MG63 (cell line): Measurements from ENCODE around the gene ICA1. TPM values are rescaled to one million over a fixed set of nuclear protein-coding genes. Genes with fewer than 3 reads are reported as not detected.

ENCODE experiments used
- DNase-seq: peaks from one replicate; pipeline ENCODE4 v3.0.0-alpha.2; 2020
- H3K27me3 ChIP-seq: fragments of 250-450 bp; sonication (Bioruptor Pico); 2 replicates; pipeline ENCODE4 v1.5.1; 2020; ENCODE audit warnings: mild to moderate bottlenecking, moderate library complexity
- H3K36me3 ChIP-seq: fragments of 250-450 bp; sonication (Bioruptor Pico); 2 replicates; pipeline ENCODE4 v1.5.1; 2020; ENCODE audit warnings: mild to moderate bottlenecking, moderate library complexity
- H3K4me3 ChIP-seq: fragments of 250-450 bp; sonication (Bioruptor Pico); 2 replicates; pipeline ENCODE4 v1.5.1; 2020; ENCODE audit warnings: mild to moderate bottlenecking, moderate library complexity
- H3K9me3 ChIP-seq: fragments of 250-450 bp; sonication (Bioruptor Pico); 2 replicates; pipeline ENCODE4 v1.5.1; 2020; ENCODE audit warnings: mild to moderate bottlenecking, moderate library complexity
- total RNA-seq: library from RNA; depleted of rRNA; stranded (reverse); fragments of >200 nt; shearing (Covaris generic); gene quantifications from 2 replicates; pipeline ENCODE4 v1.2.3, GENCODE V29; 2014; ENCODE audit warnings: low replicate concordance

ICA1 gene
- total RNA-seq, 1 experiment from 2014 or later, result not detected

- peak; percentile 11 for DNase-seq
- H3K27me3 ChIP-seq, result no peaks in the 10 kb centered on the region
- H3K4me3 ChIP-seq, result no peak overlapping the region
- no peaks in the 10 kb centered on the region for H3K36me3 ChIP-seq
- no peaks in the 10 kb centered on the region for H3K9me3 ChIP-seq
These were observed 71.7 kb downstream of the ICA1 start for GRCh38 chr7:8190119-8190895.

GRCh38 chr7:8189625-8190024 is 72.3 kb downstream of the ICA1 start:
- no peaks in the 10 kb centered on the region for H3K27me3 ChIP-seq
- no peaks in the 10 kb centered on the region for H3K36me3 ChIP-seq
- H3K9me3 ChIP-seq, result no peaks in the 10 kb centered on the region
- H3K4me3 ChIP-seq, result no peak overlapping the region
- no peak for DNase-seq

GRCh38 chr7:8185926-8186683 is 75.9 kb downstream of the ICA1 start:
- no peaks in the 10 kb centered on the region for H3K9me3 ChIP-seq
- DNase-seq, result no peak
- H3K36me3 ChIP-seq, result no peaks in the 10 kb centered on the region

GRCh38 chr7:8184221-8184620 is 77.7 kb downstream of the ICA1 start:
- Histone ChIP-seq H3K27me3 (peaks cover 3% of the 10 kb centered on the region; the same call in 1 of the 2 replicates), H3K4me3 (no peak overlapping the region), H3K9me3 (no peaks in the 10 kb centered on the region), H3K36me3 (no peaks in the 10 kb centered on the region)
- no peak for DNase-seq

More at GRCh38 chr7:8185926-8186683, 75.9 kb downstream of the ICA1 start:
- no peak overlapping the region for H3K4me3 ChIP-seq
- H3K27me3 ChIP-seq, result peaks cover 3% of the 10 kb centered on the region; the same call in 1 of the 2 replicates

- Histone ChIP-seq H3K36me3 (no peaks in the 10 kb centered on the region), H3K27me3 (peaks cover 3% of the 10 kb centered on the region; the same call in 1 of the 2 replicates), H3K9me3 (no peaks in the 10 kb centered on the region), H3K4me3 (no peak overlapping the region)
- no peak for DNase-seq
These were observed 82.5 kb downstream of the ICA1 start for GRCh38 chr7:8179486-8179885.

- Histone ChIP-seq H3K27me3 (peaks cover 3% of the 10 kb centered on the region; the same call in 1 of the 2 replicates), H3K36me3 (no peaks in the 10 kb centered on the region), H3K9me3 (no peaks in the 10 kb centered on the region), H3K4me3 (no peak overlapping the region)
- no peak for DNase-seq
These were observed 83.6 kb downstream of the ICA1 start for GRCh38 chr7:8178353-8178752.

- Histone ChIP-seq H3K27me3 (peaks cover 3% of the 10 kb centered on the region; the same call in 1 of the 2 replicates), H3K9me3 (no peaks in the 10 kb centered on the region), H3K4me3 (no peak overlapping the region), H3K36me3 (no peaks in the 10 kb centered on the region)
- DNase-seq, result no peak
These were observed 84.6 kb downstream of the ICA1 start for GRCh38 chr7:8177109-8177933.

- peaks cover 5% of the 10 kb centered on the region; the same call in 1 of the 2 replicates for H3K27me3 ChIP-seq
- no peaks in the 10 kb centered on the region for H3K9me3 ChIP-seq
- no peak for DNase-seq
- no peaks in the 10 kb centered on the region for H3K36me3 ChIP-seq
- H3K4me3 ChIP-seq, result no peak overlapping the region
These were observed 85.4 kb downstream of the ICA1 start for GRCh38 chr7:8176370-8177081.

GRCh38 chr7:8175929-8176369 is 86.0 kb downstream of the ICA1 start:
- H3K9me3 ChIP-seq, result no peaks in the 10 kb centered on the region
- no peaks in the 10 kb centered on the region for H3K36me3 ChIP-seq
- no peak overlapping the region for H3K4me3 ChIP-seq
- H3K27me3 ChIP-seq, result peaks cover 7% of the 10 kb centered on the region; the same call in 1 of the 2 replicates
- no peak for DNase-seq

- no peak overlapping the region for H3K4me3 ChIP-seq
- H3K27me3 ChIP-seq, result peaks cover 9% of the 10 kb centered on the region; the same call in 1 of the 2 replicates
- no peaks in the 10 kb centered on the region for H3K36me3 ChIP-seq
- DNase-seq, result no peak
- no peaks in the 10 kb centered on the region for H3K9me3 ChIP-seq
These were observed 89.3 kb downstream of the ICA1 start for GRCh38 chr7:8172372-8173354.

GRCh38 chr7:8169171-8169570 is 92.8 kb downstream of the ICA1 start:
- no peak overlapping the region for H3K4me3 ChIP-seq
- H3K27me3 ChIP-seq, result peaks cover 9% of the 10 kb centered on the region; the same call in 1 of the 2 replicates
- no peak for DNase-seq
- H3K36me3 ChIP-seq, result no peaks in the 10 kb centered on the region
- H3K9me3 ChIP-seq, result no peaks in the 10 kb centered on the region

- no peaks in the 10 kb centered on the region for H3K36me3 ChIP-seq
- DNase-seq, result no peak
- peaks cover 9% of the 10 kb centered on the region; the same call in 1 of the 2 replicates for H3K27me3 ChIP-seq
- no peak overlapping the region for H3K4me3 ChIP-seq
- no peaks in the 10 kb centered on the region for H3K9me3 ChIP-seq
These were observed 93.6 kb downstream of the ICA1 start for GRCh38 chr7:8168336-8168735.

- Histone ChIP-seq H3K4me3 (no peak overlapping the region), H3K27me3 (no peaks in the 10 kb centered on the region), H3K9me3 (no peaks in the 10 kb centered on the region), H3K36me3 (no peaks in the 10 kb centered on the region)
- DNase-seq, result no peak
These were observed 96.8 kb downstream of the ICA1 start for GRCh38 chr7:8165150-8165549.

GRCh38 chr7:8162181-8162580 is 99.8 kb downstream of the ICA1 start:
- no peaks in the 10 kb centered on the region for H3K9me3 ChIP-seq
- no peak overlapping the region for H3K4me3 ChIP-seq
- H3K27me3 ChIP-seq, result no peaks in the 10 kb centered on the region
- no peaks in the 10 kb centered on the region for H3K36me3 ChIP-seq
- DNase-seq, result no peak

- Histone ChIP-seq H3K27me3 (no peaks in the 10 kb centered on the region), H3K4me3 (no peak overlapping the region), H3K36me3 (no peaks in the 10 kb centered on the region), H3K9me3 (no peaks in the 10 kb centered on the region)
- DNase-seq, result no peak
These were observed 100.6 kb downstream of the ICA1 start for GRCh38 chr7:8161364-8161828.
